Body of pancreas (tissue), 4 donors: ENCODE data around the gene PPP1R9A. TPM values are rescaled to one million over a fixed set of nuclear protein-coding genes. Genes with fewer than 3 reads are reported as not detected.

Experiments
- ATAC-seq: fragments of 150-250 bp; one replicate; pipeline ENCODE4 v1.9.1; 2016
- DNase-seq, 4 donors: peaks; one replicate each; pipeline ENCODE4 v3.0.0-alpha.2; 2019
- H3K27ac ChIP-seq, 4 donors: fragments of 200-600 bp; sonication (generic); 1 replicate in 3 of 4; 2 replicates in 1 of 4; pipeline versions ENCODE4 v1.5.1 to v1.6.1; 2016 to 2019; ENCODE audit warnings: mild to moderate bottlenecking in 1 of 4, mixed read lengths in 1 of 4, moderate library complexity in 1 of 4
- H3K27me3 ChIP-seq, 2 donors: fragments of 200-600 bp; sonication (generic); one replicate each; pipeline ENCODE4 v1.6.0; 2016; ENCODE audit warnings: mild to moderate bottlenecking in 1 of 2
- H3K36me3 ChIP-seq, 2 donors: fragments of 200-600 bp; sonication (generic); replicated peaks in 1 of 2; 2 replicates each; pipeline ENCODE4 v1.5.1; 2016; ENCODE audit warnings: low read depth in 2 of 2; ENCODE audit not compliant: insufficient read depth in 1 of 2
- H3K4me1 ChIP-seq: fragments of 200-600 bp; sonication (generic); one replicate; pipeline ENCODE4 v1.6.0; 2016
- H3K4me3 ChIP-seq, 2 donors: fragments of 200-600 bp; sonication (generic); 1 replicate in 1 of 2; 2 replicates in 1 of 2; pipeline ENCODE4 v1.5.1; 2016 to 2019
- H3K9me3 ChIP-seq, 3 donors: fragments of 200-600 bp; sonication (generic); 1 replicate in 2 of 3; 2 replicates in 1 of 3; pipeline ENCODE4 v1.5.1; 2016
- POLR2A ChIP-seq, 3 donors: fragments of 450-650 bp; IDR thresholded peaks; one replicate each; pipeline ENCODE4 v1.6.1; 2016; ENCODE audit warnings: antibody characterized with exemption in 3 of 3, mild to moderate bottlenecking in 2 of 3
- WGBS, 2 donors: methylation state at CpG; one replicate each; pipeline ENCODE4 v1.1.5; 2017; 5-methylcytosine and 5-hydroxymethylcytosine counted together
- intact Hi-C: fragments of 100-400 bp; cut with DNase I; formaldehyde crosslinking; loops from one replicate; pipeline ENCODE4 v1.15.1; 2023
- total RNA-seq, 2 donors: library from RNA; depleted of rRNA; stranded (reverse); fragments of >200 nt; gene quantifications; one replicate each; pipeline ENCODE4 v1.1.0, GENCODE V29; 2016
- TF ChIP-seq, protein P1 (sequence below), 7 experiments: fragments of 450-650 bp in 4 of 7; fragments of 200-600 bp in 3 of 7; sonication (generic) in 3 of 7; IDR thresholded peaks; one replicate each; pipeline ENCODE4 v1.5.1; 2016 to 2019; ENCODE audit warnings: antibody characterized with exemption in 7 of 7

Gene PPP1R9A
- total RNA-seq, 2 donors from 2014 or later, result 16.1 to 44.2 TPM

DNA sequence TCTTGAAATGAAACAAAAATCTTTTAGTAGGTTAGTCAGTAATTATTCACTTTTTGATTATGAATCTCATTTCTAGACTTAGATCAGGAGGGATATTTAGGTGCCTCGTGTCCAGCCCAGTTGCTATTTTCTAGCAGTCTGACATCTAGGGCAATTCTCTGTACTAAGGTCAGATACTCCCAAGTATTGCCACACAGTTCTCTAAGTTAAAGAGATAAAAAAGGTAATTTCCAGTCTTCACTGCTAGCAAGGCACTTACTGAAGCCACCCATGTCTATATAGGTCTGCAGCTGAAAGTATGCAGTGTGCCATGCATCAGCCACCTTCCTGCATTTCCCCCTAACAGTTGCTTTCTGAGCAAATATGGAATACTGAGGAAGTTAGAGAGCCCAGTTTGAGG, 333.5 kb downstream of the PPP1R9A start:
- ATAC-seq (no peak), DNase-seq (no peak)
- intact Hi-C loops, result no loop called here
- TF ChIP-seq POLR2A (IDR thresholded peaks at IDR 0.05), result no peak
- TF ChIP-seq, protein P1, sequence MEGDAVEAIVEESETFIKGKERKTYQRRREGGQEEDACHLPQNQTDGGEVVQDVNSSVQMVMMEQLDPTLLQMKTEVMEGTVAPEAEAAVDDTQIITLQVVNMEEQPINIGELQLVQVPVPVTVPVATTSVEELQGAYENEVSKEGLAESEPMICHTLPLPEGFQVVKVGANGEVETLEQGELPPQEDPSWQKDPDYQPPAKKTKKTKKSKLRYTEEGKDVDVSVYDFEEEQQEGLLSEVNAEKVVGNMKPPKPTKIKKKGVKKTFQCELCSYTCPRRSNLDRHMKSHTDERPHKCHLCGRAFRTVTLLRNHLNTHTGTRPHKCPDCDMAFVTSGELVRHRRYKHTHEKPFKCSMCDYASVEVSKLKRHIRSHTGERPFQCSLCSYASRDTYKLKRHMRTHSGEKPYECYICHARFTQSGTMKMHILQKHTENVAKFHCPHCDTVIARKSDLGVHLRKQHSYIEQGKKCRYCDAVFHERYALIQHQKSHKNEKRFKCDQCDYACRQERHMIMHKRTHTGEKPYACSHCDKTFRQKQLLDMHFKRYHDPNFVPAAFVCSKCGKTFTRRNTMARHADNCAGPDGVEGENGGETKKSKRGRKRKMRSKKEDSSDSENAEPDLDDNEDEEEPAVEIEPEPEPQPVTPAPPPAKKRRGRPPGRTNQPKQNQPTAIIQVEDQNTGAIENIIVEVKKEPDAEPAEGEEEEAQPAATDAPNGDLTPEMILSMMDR (IDR thresholded peaks at IDR 0.05), result no peak
- peaks cover 20% of the 10 kb centered on the region for H3K4me1 ChIP-seq
- H3K4me3 ChIP-seq, result no peak overlapping the region
- WGBS, 2 donors, result 71 to 76% methylated on average over 1 of the region's 1 CpG
- H3K36me3 ChIP-seq, result no peaks in the 10 kb centered on the region
- H3K27me3 ChIP-seq, result no peaks in the 10 kb centered on the region
- H3K27ac ChIP-seq, result no peak overlapping the region
- H3K9me3 ChIP-seq, result no peaks in the 10 kb centered on the region

DNA sequence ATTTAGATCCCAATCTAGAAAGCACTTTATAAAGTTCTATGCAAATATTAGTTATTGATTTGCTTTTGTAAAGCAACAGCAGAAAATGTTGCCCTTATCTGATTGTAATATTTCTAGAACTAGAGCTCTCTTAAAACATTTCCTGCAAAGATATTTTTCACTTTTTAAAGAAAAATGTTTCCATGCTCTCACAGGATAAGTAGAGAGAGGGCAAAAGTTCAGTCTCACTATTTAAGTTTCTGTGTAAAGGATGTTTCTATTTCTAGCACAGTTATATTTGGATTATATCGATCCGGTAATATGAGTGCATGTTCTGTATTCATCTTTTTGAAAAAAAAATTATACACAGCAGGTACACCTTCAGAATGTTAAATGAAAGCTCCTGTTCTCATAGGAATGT, 334.9 kb downstream of the PPP1R9A start:
- Histone ChIP-seq H3K4me1 (peaks cover 28% of the 10 kb centered on the region), H3K4me3 (no peak overlapping the region), H3K36me3 (no peaks in the 10 kb centered on the region), H3K27ac (no peak overlapping the region), H3K27me3 (no peaks in the 10 kb centered on the region), H3K9me3 (no peaks in the 10 kb centered on the region)
- no peak for DNase-seq
- no peak for TF ChIP-seq POLR2A (IDR thresholded peaks at IDR 0.05)
- no peak for ATAC-seq
- WGBS, 2 donors, result 18 to 30% methylated on average over 2 of the region's 2 CpGs
- intact Hi-C loops, result no loop called here

DNA sequence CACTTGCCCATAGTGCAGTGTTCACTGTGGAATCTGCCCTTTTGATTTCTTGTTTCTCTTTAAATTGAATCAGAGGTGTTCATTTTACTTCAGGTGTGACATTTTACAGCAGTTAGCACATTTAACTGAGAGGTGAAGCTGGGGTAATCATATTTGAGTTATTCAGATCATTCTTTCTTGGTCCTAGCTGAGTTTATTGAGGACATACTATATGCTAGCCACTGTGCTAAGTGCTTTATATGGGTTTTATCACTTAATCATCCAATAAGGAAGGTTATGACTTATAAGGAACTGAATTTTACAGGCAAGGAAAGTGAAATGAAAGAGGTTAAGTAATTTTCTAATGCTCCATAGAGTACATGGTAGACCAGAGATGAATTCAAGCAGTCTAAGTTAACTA, 337.2 kb downstream of the PPP1R9A start:
- H3K4me1 ChIP-seq, result peaks cover 28% of the 10 kb centered on the region
- no peak overlapping the region for H3K4me3 ChIP-seq
- no peak for TF ChIP-seq POLR2A (IDR thresholded peaks at IDR 0.05)
- TF ChIP-seq, protein P1 (IDR thresholded peaks at IDR 0.05), result no peak
- no peaks in the 10 kb centered on the region for H3K27me3 ChIP-seq
- no peak for ATAC-seq
- H3K27ac ChIP-seq, result no peak overlapping the region
- no peaks in the 10 kb centered on the region for H3K9me3 ChIP-seq
- H3K36me3 ChIP-seq, result no peaks in the 10 kb centered on the region
- intact Hi-C loops, result no loop called here
- no peak for DNase-seq

DNA sequence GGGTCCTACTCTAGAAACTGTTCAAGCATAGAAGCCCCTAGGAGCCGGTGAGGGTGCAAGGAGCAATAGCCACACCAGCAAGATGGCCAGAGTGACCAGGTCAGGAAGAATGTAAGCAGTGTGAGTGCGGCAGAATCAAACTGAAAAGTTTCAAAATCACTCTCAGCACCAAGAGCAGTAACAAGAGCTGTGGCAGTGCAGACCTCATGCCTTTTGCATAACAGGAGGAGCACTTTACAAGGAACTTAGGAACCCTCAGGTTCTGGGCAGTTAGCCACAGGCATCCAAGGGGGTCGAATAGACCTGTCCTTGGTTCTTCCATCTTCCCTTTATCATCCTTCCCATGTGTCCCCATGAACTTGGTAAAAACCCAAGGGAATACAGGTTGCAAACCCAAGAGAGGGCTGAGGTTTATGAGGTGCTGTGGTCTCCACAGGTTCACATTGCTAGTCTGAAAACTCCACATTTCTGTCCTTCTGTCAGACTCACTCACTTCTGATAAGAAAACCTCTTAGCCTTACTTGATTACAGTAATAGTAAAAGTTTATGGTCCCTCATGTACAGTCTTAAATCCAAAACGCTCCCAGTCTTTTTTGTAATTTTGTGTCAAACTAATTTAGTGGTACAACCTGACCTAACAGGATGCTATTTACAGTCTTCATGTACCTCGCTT, 338.6 kb downstream of the PPP1R9A start:
- 80 to 84% methylated on average over 5 of the region's 5 CpGs for WGBS, 2 donors
- Histone ChIP-seq H3K36me3 (no peaks in the 10 kb centered on the region), H3K4me1 (peaks cover 27% of the 10 kb centered on the region), H3K27me3 (no peaks in the 10 kb centered on the region), H3K9me3 (no peaks in the 10 kb centered on the region), H3K27ac (no peak overlapping the region), H3K4me3 (no peak overlapping the region)
- ATAC-seq (no peak), DNase-seq (no peak)
- TF ChIP-seq, protein P1 (IDR thresholded peaks at IDR 0.05), result no peak
- TF ChIP-seq POLR2A (IDR thresholded peaks at IDR 0.05), result no peak
- intact Hi-C loops, result no loop called here

DNA sequence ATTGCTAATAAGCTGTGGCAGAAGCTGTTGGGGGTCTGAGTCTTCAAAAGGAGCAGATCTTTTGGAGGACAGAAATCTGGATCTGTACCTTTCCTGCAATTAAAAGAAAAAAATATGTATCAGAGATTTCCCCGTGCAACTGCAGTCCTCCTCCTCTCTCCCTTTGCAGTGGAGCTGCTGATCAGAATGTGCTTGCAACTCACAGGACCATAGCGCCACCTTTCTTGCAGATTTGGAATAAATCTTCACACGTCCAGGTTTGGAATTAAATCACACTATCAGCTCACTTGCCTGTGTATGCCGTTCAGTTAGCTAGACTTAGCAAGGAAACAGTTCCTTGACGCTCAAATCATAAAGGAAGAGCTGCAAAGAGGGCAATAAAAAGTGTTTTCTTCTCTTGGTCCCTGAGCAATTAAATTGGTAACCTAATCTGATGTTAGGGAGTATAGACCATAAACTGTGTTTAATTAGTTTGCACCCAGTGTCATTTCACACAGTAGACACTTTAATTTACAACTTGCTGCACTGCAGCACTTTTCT, 339.5 kb downstream of the PPP1R9A start:
- DNase-seq (peak; percentile 54 to 79 (median 62)), ATAC-seq (peak; percentile 85)
- Histone ChIP-seq H3K9me3 (no peaks in the 10 kb centered on the region), H3K27me3 (no peaks in the 10 kb centered on the region), H3K4me3 (no peak overlapping the region), H3K27ac (no peak overlapping the region), H3K4me1 (peaks cover 22% of the 10 kb centered on the region), H3K36me3 (no peaks in the 10 kb centered on the region)
- 0 to 2% methylated on average over 5 of the region's 5 CpGs for WGBS, 2 donors
- TF ChIP-seq, protein P1 (IDR thresholded peaks at IDR 0.05), result peak; percentile 68 to 91 (median 86)
- no peak for TF ChIP-seq POLR2A (IDR thresholded peaks at IDR 0.05)
- intact Hi-C loops, result no loop called here
